ENCODE results near the gene GMPR2.
"Not testable (repeated sequence)": the region's sequence is repeated elsewhere in the genome, so short reads cannot be mapped to it uniquely, and the experiment has no call there.

DNA sequence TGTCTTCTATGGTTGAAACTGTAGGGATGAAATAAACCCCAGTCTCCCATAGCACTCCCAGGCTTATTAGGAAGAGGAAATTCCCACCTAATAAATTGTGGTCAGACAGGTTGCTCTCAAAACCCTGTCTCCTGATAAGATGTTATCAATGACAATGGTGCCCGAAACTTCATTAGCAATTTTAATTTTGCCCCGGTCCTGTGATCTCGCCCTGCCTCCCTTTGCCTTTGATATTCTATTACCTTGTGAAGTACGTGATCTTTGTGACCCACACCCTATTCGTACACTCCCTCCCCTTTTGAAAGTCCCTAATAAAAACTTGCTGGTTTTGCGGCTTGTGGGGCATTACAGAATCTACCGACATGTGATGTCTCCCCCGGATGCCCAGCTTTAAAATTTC lies 30.2 kb upstream of the GMPR2 start:
- TF ChIP-seq, protein P1, sequence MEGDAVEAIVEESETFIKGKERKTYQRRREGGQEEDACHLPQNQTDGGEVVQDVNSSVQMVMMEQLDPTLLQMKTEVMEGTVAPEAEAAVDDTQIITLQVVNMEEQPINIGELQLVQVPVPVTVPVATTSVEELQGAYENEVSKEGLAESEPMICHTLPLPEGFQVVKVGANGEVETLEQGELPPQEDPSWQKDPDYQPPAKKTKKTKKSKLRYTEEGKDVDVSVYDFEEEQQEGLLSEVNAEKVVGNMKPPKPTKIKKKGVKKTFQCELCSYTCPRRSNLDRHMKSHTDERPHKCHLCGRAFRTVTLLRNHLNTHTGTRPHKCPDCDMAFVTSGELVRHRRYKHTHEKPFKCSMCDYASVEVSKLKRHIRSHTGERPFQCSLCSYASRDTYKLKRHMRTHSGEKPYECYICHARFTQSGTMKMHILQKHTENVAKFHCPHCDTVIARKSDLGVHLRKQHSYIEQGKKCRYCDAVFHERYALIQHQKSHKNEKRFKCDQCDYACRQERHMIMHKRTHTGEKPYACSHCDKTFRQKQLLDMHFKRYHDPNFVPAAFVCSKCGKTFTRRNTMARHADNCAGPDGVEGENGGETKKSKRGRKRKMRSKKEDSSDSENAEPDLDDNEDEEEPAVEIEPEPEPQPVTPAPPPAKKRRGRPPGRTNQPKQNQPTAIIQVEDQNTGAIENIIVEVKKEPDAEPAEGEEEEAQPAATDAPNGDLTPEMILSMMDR (IDR thresholded peaks at IDR 0.05): not testable (repeated sequence)
- not testable (repeated sequence) for TF ChIP-seq POLR2AphosphoS5 (IDR thresholded peaks at IDR 0.05)

Measured in breast epithelium (tissue), 3 donors.